Measurements from ENCODE around the gene MOB2. TPM values are rescaled to one million over a fixed set of nuclear protein-coding genes. Genes with fewer than 3 reads are reported as not detected.

The MOB2 gene
- total RNA-seq, 1 donor from 2014 or later: 22.6 TPM

DNA sequence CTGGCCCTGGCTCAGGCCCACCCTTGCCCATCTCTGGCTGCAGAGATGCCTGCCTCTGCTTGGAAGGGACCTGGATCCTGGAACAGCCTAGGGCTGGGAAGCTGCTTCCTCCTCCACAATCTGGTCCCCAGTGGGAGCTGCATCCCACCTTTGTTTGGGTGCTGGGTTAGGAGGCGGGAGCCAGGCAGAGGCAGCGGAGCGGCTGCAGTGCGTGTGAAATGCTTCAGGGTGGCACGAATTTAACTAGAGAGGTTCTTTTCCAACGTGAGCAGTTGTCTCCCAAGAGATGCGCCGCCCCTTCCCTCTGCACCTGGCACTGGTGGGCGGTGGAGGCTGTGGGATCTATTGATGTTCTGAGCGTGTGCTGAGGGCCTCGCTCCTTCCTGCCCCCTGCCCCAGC is 65.3 kb downstream of the MOB2 start:
- Mint-ChIP-seq H3K27me3 (ENCODE audit: insufficient read depth) (no peaks in the 10 kb centered on the region), H3K9me3 (peaks cover 14% of the 10 kb centered on the region), H3K36me3 (ENCODE audit: low read depth) (no peaks in the 10 kb centered on the region), H3K4me3 (no peak overlapping the region), H3K4me1 (ENCODE audit: low read depth) (no peaks in the 10 kb centered on the region), H3K27ac (no peak overlapping the region)
- DNase-seq (ENCODE audit: low spot score): no peak
- intact Hi-C loops (cut with micrococcal nuclease): no loop called here

DNA sequence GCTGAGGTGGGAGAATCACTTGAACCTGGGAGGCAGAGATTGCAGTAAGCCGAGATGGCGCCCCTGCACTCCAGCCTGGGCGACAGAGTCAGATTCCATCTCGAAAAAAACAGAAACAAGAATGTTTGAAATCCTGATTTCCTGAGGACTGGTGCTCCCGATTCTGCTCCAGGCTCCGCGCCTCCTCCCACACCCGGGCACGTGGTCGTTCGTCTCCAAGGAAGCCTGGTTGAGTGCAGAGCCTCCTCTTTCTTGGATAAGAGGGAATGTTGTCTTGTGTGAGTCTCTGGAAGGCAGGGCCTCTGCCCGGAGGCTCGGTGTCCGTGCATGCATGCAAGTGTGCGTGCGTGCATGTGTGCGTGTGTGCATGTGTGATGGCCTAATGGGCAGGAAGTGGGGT is 66.8 kb downstream of the MOB2 start:
- Mint-ChIP-seq H3K27me3 (ENCODE audit: insufficient read depth) (no peaks in the 10 kb centered on the region), H3K9me3 (peaks cover 14% of the 10 kb centered on the region), H3K4me1 (ENCODE audit: low read depth) (no peaks in the 10 kb centered on the region), H3K27ac (no peak overlapping the region), H3K36me3 (ENCODE audit: low read depth) (no peaks in the 10 kb centered on the region), H3K4me3 (no peak overlapping the region)
- DNase-seq (ENCODE audit: low spot score): no peak
- intact Hi-C loops (cut with micrococcal nuclease): no loop called here

Other genes with a start within 250 kb of the MOB2 start
- gene TOLLIP, start 177.1 kb downstream of the MOB2 start, total RNA-seq: 37.4 and 42.9 TPM in 2 replicates
- gene BRSK2, start 96.8 kb downstream of the MOB2 start, total RNA-seq: 0.36 and 0.47 TPM in 2 replicates
- 2.3 and 2.4 TPM in 2 replicates for gene DUSP8, start 85.5 kb upstream of the MOB2 start, total RNA-seq
- gene KRTAP5-1, start 98.5 kb upstream of the MOB2 start, total RNA-seq: not detected in 2 replicates
- not detected in 2 replicates for gene KRTAP5-2, start 111.5 kb upstream of the MOB2 start, total RNA-seq
- not detected in 2 replicates for gene KRTAP5-3, start 121.7 kb upstream of the MOB2 start, total RNA-seq
- not detected in 2 replicates for gene KRTAP5-4, start 135.4 kb upstream of the MOB2 start, total RNA-seq
- not detected in 2 replicates for gene KRTAP5-5, start 143.0 kb upstream of the MOB2 start, total RNA-seq
- gene KRTAP5-6, start 210.4 kb upstream of the MOB2 start, total RNA-seq: not detected in 2 replicates

Data from activated T-helper 1 cell treated with anti-CD3 and anti-CD28 coated beads, Interleukin-12 subunit alpha, Interleukin-12 subunit beta, Interleukin-2, Interleukin-4 antibody, amounts not matched to agents 30 ng/mL and 10 ng/mL and 1 ng/mL, durations not matched to agents 14 hours and 24 hours and 36 hours (primary cell).